Keratinocyte (primary cell): ENCODE measurements around the gene FMN1.

Experiments used
- CTCF ChIP-seq, 3 experiments: IDR thresholded peaks in 1 of 3; conservative IDR thresholded peaks in 1 of 3; optimal IDR thresholded peaks in 1 of 3; 2 replicates in 2 of 3; 3 replicates in 1 of 3; pipeline versions ENCODE3 to v1.5.1; 2011; ENCODE audit warnings: low read length in 3 of 3, mild to moderate bottlenecking in 3 of 3, moderate library complexity in 2 of 3, control low read depth in 1 of 3, inconsistent platforms in 1 of 3; ENCODE audit not compliant: insufficient read depth in 2 of 3; ENCODE audit errors: extremely low read depth in 1 of 3
- EZH2 ChIP-seq: IDR thresholded peaks from one replicate; pipeline ENCODE4 v1.6.1; 2012; ENCODE audit warnings: inconsistent platforms, mild to moderate bottlenecking, low read length, moderate library complexity

GRCh38 chr15:32919749-32920414 is 274.6 kb downstream of the FMN1 start:
- TF ChIP-seq CTCF (optimal IDR thresholded peaks at IDR 0.05 in 1 of 3, IDR thresholded peaks at IDR 0.05 in 1 of 3, conservative IDR thresholded peaks at IDR 0.05 in 1 of 3; ENCODE audit: extremely low read depth in 1 of 3, insufficient read depth in 2 of 3, low read length in 3 of 3) (no peak), EZH2 (no peak)
